WERI-Rb-1 (cell line): ENCODE data around the gene TNFAIP8L2.

ENCODE experiments used
- DNase-seq: peaks from one replicate; pipeline ENCODE4 v3.0.0-alpha.2; 2020
- H3K27ac ChIP-seq: fragments of 250-450 bp; sonication (Bioruptor Pico); 2 replicates; pipeline ENCODE4 v1.5.1; 2020; ENCODE audit warnings: mild to moderate bottlenecking, moderate library complexity
- H3K27me3 ChIP-seq: fragments of 250-450 bp; sonication (Bioruptor Pico); 2 replicates; pipeline ENCODE4 v1.5.1; 2021; ENCODE audit warnings: mild to moderate bottlenecking, low read depth, moderate library complexity; ENCODE audit not compliant: insufficient read depth, severe bottlenecking
- H3K36me3 ChIP-seq: fragments of 250-450 bp; sonication (Bioruptor Pico); 2 replicates; pipeline ENCODE4 v1.5.1; 2020; ENCODE audit warnings: mild to moderate bottlenecking, moderate library complexity
- H3K4me3 ChIP-seq: 2 replicates; pipeline ENCODE4 v1.5.1; 2011; ENCODE audit warnings: low read depth, mild to moderate bottlenecking, control low read depth, low read length
- H3K9me3 ChIP-seq: fragments of 250-450 bp; sonication (Bioruptor Pico); 2 replicates; pipeline ENCODE4 v1.5.1; 2021; ENCODE audit warnings: mild to moderate bottlenecking, moderate library complexity; ENCODE audit not compliant: severe bottlenecking
- TF ChIP-seq, protein P1 (sequence below): IDR thresholded peaks from 2 replicates; pipeline ENCODE4 v1.5.1; 2011; ENCODE audit warnings: low read depth, mild to moderate bottlenecking, control low read depth, inconsistent platforms, low read length

The TNFAIP8L2 gene

DNA sequence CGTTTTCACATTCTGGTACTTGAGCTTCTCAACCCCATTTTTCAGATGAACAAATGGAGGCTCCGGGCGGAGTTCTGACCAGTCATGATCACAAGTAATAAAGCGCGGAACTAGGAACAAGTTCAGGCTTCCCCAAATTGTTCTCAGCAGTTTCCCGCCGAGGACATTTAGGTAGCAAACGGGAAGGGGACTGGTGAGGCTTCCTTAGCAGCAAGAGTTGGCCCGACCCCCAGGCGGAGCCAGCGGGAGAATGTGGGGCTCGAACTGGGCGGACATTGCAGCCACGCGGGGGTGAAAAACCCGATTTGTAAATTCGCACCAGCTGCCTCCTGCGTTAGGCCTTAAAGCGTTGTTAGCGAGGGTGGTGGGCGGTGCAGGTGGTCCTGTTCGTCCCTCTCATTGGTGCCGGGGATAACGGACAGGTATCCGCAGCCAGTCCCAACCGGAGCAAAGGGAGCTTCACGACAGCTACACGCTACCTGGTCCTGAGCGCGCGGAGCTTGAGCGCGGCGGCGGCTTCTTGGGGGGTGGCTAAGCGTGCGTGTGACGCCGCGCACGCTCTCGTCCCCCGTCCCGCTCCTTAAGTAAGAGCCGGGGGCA, 25.4 kb upstream of the TNFAIP8L2 start:
- DNase-seq: no peak
- Histone ChIP-seq H3K4me3 (no peak overlapping the region), H3K9me3 (no peaks in the 10 kb centered on the region), H3K27me3 (no peaks in the 10 kb centered on the region), H3K27ac (no peak overlapping the region; the same call in 1 of the 2 replicates), H3K36me3 (peaks cover 51% of the 10 kb centered on the region)
- TF ChIP-seq, protein P1, sequence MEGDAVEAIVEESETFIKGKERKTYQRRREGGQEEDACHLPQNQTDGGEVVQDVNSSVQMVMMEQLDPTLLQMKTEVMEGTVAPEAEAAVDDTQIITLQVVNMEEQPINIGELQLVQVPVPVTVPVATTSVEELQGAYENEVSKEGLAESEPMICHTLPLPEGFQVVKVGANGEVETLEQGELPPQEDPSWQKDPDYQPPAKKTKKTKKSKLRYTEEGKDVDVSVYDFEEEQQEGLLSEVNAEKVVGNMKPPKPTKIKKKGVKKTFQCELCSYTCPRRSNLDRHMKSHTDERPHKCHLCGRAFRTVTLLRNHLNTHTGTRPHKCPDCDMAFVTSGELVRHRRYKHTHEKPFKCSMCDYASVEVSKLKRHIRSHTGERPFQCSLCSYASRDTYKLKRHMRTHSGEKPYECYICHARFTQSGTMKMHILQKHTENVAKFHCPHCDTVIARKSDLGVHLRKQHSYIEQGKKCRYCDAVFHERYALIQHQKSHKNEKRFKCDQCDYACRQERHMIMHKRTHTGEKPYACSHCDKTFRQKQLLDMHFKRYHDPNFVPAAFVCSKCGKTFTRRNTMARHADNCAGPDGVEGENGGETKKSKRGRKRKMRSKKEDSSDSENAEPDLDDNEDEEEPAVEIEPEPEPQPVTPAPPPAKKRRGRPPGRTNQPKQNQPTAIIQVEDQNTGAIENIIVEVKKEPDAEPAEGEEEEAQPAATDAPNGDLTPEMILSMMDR: no peak

DNA sequence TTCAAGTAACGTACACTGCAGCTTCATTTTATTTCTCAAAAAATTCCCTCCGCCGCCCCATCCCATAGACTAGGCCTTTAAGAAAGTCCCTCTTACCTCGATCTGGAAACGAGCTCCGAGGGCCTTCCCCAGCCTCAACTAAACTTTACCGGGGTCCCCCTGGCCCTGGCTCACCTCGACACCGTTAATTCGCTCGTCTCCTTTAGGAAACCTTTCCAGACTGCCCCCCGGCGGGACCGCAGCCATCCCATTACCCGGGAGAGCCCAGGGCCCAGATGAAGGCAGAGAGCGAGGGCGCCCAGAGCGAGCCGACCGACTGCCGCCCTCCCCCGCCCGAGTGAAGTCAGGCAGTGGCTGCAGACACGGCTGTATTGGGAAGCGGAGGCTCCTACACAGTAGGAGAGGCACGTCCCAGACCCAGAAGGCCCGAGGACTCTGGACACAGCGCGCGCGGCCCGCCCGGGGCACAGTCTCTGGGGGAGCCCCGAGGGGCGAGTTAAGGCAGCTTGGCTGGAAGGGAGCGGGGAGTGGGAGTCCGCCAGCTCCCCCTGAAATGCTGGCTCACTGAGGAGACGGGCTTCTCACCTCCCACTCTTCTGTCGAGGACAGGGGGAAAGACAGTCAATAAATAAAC, 24.6 kb upstream of the TNFAIP8L2 start:
- Histone ChIP-seq H3K36me3 (peaks cover 58% of the 10 kb centered on the region), H3K9me3 (no peaks in the 10 kb centered on the region), H3K27me3 (no peaks in the 10 kb centered on the region), H3K4me3 (no peak overlapping the region), H3K27ac (no peak overlapping the region)
- DNase-seq: no peak
- TF ChIP-seq, protein P1: no peak

DNA sequence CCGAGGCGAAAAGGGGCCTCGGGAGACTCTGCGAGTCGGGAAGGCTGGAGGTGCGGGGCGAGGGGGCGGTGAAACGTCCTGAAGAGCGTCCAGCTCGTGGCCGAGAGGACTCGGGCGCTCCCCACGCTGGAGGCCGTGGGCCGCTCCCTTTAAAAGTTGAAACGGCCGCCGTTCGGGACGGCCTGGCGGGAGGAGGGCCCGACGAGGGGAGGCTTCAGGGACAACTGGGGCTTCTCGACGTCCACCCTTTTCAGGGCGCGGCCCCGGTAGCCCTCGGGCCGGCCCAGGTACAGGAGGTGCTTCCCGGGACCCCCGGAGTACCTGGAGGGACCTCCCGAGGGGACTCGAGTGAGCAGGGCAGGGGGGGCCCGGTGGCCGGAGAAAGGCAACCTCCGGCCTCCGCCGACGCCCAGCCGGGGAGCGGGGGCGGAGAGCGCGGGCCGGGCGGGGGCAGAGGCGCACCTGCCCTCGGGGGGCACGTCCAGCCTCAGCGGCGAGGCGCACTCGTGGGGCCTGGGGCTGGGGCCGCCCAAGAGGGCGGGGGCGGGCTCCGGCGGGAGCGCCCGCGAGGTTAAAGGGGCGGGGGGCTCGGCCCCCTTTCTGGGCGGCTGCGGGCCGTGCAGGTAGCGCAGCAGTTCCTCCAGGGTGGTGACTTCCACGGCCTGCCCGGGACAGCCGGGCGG, 24.0 kb upstream of the TNFAIP8L2 start:
- no peaks in the 10 kb centered on the region for H3K27me3 ChIP-seq
- no peak overlapping the region for H3K27ac ChIP-seq
- DNase-seq: no peak
- TF ChIP-seq, protein P1: no peak
- no peak overlapping the region for H3K4me3 ChIP-seq
- peaks cover 64% of the 10 kb centered on the region for H3K36me3 ChIP-seq
- no peaks in the 10 kb centered on the region for H3K9me3 ChIP-seq

DNA sequence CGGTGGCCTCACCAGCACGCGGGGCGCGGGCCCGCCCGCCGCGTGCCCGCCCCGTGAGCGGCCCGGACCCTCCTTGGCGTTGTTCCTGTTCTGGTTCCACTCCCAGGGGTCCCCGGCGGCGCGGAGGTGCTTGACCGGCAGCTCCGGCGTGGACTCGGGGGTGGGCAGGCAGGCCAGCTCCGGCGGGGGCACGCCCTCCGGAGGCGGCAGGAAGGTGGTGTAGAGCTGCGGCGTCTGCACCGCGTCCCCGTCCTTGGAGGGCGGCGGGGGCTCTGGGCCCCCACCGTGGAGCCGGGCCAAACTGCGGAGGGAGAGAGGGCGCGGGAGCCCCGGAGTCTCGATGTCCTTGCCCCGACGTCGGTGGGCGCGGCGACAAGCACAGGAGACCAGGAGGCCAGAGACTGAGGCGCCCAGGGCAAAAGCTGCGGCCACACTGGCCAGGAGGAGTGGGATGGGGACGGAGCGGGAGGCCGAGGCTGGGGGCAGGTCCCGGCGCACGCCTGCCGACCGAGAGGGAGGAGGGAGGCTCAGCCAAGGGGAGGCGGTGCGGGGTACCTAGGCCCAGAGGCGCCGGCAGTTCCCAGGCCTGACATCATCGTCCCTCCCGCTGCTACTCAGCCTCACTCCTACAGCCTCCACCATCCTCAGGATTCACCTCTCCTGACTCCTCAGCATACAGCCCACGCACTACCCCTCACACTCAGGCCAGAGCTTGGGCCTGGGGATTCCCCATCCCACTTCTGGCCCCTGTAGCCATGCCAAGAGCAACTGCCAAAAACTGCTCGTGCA, 23.2 kb upstream of the TNFAIP8L2 start:
- H3K36me3 ChIP-seq: peaks cover 72% of the 10 kb centered on the region
- no peak overlapping the region for H3K27ac ChIP-seq
- H3K27me3 ChIP-seq: no peaks in the 10 kb centered on the region
- no peak for DNase-seq
- TF ChIP-seq, protein P1: no peak
- H3K9me3 ChIP-seq: no peaks in the 10 kb centered on the region
- no peak overlapping the region for H3K4me3 ChIP-seq

DNA sequence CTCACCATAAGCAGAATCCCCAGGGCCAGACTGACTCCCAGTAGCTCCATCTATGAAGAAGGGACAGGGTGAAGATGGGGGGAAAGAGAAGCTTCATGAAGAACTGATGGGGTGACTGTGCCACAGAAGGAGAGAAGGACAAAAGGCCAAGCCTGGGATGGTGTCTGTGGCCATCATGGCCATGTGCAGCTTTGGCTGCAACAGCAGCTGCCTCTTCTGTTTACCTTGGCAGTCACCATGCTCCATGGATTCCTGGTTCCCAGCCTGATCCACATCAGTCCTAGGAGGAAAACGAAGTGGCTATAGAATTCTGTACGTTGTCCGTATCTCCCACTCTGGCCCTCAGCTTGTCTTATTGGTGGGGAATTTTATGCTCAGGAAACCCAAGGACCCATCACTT, 22.1 kb upstream of the TNFAIP8L2 start:
- no peak for DNase-seq
- Histone ChIP-seq H3K27ac (no peak overlapping the region), H3K9me3 (no peaks in the 10 kb centered on the region), H3K4me3 (no peak overlapping the region), H3K36me3 (peaks cover 84% of the 10 kb centered on the region), H3K27me3 (no peaks in the 10 kb centered on the region)
- TF ChIP-seq, protein P1: no peak
